ENCODE measurements around the gene UBQLN3.

- TF ChIP-seq CTCF (IDR thresholded peaks at IDR 0.05; ENCODE audit: insufficient read depth, low read depth, low read length) (no peak), EZH2 (IDR thresholded peaks at IDR 0.05; ENCODE audit: insufficient read depth, low read length) (no peak)
Observed at GRCh38 chr11:5522308-5522707, 12.6 kb upstream of the UBQLN3 start.
